Measurements from ENCODE around the gene ZNF791. TPM values are rescaled to one million over a fixed set of nuclear protein-coding genes. Genes with fewer than 3 reads are reported as not detected.

ZNF791 gene
- total and polyA plus RNA-seq, 2 of the 13 experiments (the other 11 are each of a cell fraction or from before 2014, with no cell fraction given) = 12.8 to 17.4 TPM

GRCh38 chr19:12610540-12611360 is at the start of gene ZNF791, which contains the start of gene ZNF490 (continued):
- TF ChIP-seq ARID3A (IDR thresholded peaks at IDR 0.05; ENCODE audit: low read depth, low read length) = no peak; the same call in 1 of the 2 replicates
- TF ChIP-seq ERF (CRISPR knock-in tag; IDR thresholded peaks at IDR 0.05) = peak; percentile 53
- TF ChIP-seq HNF4G (IDR thresholded peaks at IDR 0.05; ENCODE audit: borderline replicate concordance, low read depth, low read length) = peak; percentile 30; the same call in 1 of the 2 replicates
- no peak; the same call in 1 of the 2 replicates for TF ChIP-seq HNF4G (CRISPR knock-in tag; IDR thresholded peaks at IDR 0.05; ENCODE audit: borderline replicate concordance, low read depth)
- TF ChIP-seq ETV6 (CRISPR knock-in tag; conservative IDR thresholded peaks at IDR 0.05) = no peak
- TF ChIP-seq, protein P1, sequence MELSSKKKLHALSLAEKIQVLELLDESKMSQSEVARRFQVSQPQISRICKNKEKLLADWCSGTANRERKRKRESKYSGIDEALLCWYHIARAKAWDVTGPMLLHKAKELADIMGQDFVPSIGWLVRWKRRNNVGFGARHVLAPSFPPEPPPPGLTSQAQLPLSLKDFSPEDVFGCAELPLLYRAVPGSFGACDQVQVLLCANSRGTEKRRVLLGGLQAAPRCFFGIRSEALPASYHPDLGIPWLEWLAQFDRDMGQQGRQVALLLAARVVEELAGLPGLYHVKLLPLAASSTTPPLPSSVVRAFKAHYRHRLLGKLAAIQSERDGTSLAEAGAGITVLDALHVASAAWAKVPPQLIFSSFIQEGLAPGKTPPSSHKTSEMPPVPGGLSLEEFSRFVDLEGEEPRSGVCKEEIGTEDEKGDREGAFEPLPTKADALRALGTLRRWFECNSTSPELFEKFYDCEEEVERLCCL (CRISPR knock-in tag; IDR thresholded peaks at IDR 0.05; ENCODE audit: borderline replicate concordance) = peak; percentile 77; the same call in 1 of the 2 replicates
- no peak for TF ChIP-seq MBNL3 (CRISPR knock-in tag; conservative IDR thresholded peaks at IDR 0.05)
- no peak for TF ChIP-seq ZNF713 (CRISPR knock-in tag; IDR thresholded peaks at IDR 0.05)
- peak; percentile 45; the same call in 1 of the 2 replicates for TF ChIP-seq AHR (CRISPR knock-in tag; IDR thresholded peaks at IDR 0.05)
- peak; percentile 74; the same call in 1 of the 2 replicates for TF ChIP-seq ZMAT3 (CRISPR knock-in tag; conservative IDR thresholded peaks at IDR 0.05)
- TF ChIP-seq ZFP36L2 (CRISPR knock-in tag; IDR thresholded peaks at IDR 0.05) = no peak
- TF ChIP-seq DNMT3B (CRISPR knock-in tag; conservative IDR thresholded peaks at IDR 0.05) = no peak
- no peak for TF ChIP-seq ZNF558 (CRISPR knock-in tag; IDR thresholded peaks at IDR 0.05; ENCODE audit: borderline replicate concordance)
- no peak; the same call in none of the 2 replicates for TF ChIP-seq MIXL1 (CRISPR knock-in tag; IDR thresholded peaks at IDR 0.05)
- TF ChIP-seq ZBTB38 (CRISPR knock-in tag; IDR thresholded peaks at IDR 0.05) = peak; percentile 59; the same call in 1 of the 2 replicates
- 0 out of 2 replicates have a peak, but pooled peaks have one; percentile 40 for TF ChIP-seq EED (CRISPR knock-in tag; IDR thresholded peaks at IDR 0.05)
- TF ChIP-seq, protein P2, sequence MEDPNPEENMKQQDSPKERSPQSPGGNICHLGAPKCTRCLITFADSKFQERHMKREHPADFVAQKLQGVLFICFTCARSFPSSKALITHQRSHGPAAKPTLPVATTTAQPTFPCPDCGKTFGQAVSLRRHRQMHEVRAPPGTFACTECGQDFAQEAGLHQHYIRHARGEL (CRISPR knock-in tag; IDR thresholded peaks at IDR 0.05) = no peak
- TF ChIP-seq ZNF777 (CRISPR knock-in tag; IDR thresholded peaks at IDR 0.05) = no peak
- TF ChIP-seq, protein P3, sequence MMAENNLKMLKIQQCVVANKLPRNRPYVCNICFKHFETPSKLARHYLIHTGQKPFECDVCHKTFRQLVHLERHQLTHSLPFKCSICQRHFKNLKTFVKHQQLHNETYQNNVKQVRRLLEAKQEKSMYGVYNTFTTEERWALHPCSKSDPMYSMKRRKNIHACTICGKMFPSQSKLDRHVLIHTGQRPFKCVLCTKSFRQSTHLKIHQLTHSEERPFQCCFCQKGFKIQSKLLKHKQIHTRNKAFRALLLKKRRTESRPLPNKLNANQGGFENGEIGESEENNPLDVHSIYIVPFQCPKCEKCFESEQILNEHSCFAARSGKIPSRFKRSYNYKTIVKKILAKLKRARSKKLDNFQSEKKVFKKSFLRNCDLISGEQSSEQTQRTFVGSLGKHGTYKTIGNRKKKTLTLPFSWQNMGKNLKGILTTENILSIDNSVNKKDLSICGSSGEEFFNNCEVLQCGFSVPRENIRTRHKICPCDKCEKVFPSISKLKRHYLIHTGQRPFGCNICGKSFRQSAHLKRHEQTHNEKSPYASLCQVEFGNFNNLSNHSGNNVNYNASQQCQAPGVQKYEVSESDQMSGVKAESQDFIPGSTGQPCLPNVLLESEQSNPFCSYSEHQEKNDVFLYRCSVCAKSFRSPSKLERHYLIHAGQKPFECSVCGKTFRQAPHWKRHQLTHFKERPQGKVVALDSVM (CRISPR knock-in tag; IDR thresholded peaks at IDR 0.05) = no peak
- TF ChIP-seq SMAD3 (CRISPR knock-in tag; IDR thresholded peaks at IDR 0.05) = peak; percentile 81; the same call in 1 of the 2 replicates
- TF ChIP-seq ZNF432 (CRISPR knock-in tag; IDR thresholded peaks at IDR 0.05; ENCODE audit: borderline replicate concordance) = no peak
